ENCODE results near the gene RPS26.
"Not testable (repeated sequence)": the region's sequence is repeated elsewhere in the genome, so short reads cannot be mapped to it uniquely, and the experiment has no call there.

RPS26 gene

DNA sequence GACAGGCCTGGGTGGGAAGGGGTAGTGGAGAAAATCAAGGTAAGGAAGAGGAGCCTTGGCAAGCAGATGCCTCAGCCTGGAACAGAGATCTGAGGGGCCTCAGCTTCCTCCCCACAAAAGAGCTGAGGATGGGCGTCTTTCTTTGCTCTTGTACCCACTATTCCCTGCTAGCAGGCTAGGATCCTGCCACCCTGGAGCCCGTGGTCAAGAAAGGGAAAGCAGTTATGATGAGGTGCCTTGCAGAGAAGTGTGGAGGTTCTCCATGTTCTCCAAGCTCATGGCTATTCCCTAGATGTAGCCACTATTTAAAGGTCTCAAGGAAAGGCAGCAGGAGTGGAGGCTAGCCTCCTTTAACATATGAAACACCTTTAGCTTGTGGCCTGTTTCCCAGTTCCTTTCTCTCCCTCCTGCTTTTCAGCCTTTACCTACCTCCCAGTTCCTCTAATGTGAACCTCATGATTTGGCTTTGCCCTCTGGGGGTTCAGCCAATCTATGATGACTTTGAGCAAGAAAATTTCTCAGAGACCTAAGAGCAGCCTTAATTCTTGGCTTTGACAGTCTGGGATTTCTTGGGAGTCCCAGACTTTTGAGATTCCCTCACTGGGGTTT, 19.7 kb upstream of the RPS26 start:
- no peak for DNase-seq

- no peak for DNase-seq
Measured at GRCh38 chr12:56028511-56029165, 13.1 kb upstream of the RPS26 start.

DNA sequence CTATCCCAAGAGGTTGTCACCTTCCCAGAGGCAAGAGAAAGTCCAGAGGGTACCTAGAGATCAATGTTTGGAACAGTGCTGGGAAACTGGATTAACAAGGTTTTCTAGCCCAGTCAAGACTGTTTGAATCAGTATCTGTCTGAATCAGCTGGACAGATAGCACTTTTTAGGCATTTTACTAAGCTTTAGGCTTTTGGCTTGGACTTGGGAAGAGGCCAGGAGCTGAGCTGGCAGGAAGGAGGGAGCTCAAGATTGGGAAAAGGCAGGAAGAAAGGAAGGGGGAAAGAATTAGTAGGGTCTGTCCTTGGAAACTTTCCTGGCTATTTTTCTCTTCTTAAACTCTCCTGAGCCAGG, 12.6 kb upstream of the RPS26 start:
- no peak for DNase-seq

DNA sequence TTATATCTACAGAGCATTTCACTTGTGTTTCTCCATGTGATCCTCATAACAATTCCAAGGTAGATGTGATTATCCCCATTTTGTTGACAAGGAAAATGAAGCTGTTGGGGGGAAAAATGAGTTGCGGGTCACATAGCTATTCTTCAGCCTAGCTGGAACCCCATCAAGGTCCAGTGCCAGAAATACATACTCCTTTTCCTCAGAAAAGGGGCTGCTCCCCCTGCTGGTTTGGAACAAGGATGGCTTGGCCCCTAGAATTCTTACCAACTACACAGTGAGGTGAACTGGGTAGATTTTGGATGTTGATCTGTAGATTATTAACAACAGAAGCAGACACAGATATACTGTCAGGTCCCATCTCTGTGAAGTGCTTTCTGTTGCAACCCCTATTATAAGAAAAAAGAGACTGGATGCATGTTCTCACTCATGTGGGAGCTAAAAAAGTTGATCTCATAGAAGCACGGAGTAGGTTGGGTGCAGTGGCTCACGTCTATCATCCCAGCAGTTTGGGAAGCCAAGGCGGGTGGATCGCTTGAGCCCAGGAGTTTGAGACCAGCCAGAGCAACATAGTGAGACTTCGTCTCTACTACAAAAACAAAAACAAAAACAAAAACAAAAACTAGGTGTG, 11.9 kb upstream of the RPS26 start:
- peak in 1 of 2 experiments; percentile 30 for DNase-seq

DNA sequence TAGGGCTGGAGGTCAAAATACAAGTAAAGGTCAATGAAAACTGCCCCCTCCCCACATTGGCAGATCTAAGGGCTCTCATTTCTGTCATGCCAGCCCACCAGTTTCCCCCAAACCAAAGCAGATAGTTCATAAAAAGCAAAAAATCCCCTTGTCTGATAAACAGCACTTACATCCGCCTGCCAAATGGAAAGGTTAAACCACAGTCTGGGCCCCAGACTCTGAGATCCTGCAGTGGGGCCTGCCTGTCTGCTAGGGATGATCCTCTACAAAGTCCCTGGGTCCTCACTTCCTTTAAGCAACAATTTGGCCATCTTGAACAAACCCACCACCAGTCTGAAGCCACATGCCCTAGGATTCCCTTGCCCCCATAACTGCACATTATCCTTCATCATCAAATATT, 9.7 kb upstream of the RPS26 start:
- DNase-seq = no peak

GRCh38 chr12:56034586-56035332, 7.0 kb upstream of the RPS26 start:
- DNase-seq = no peak

- no peak for DNase-seq
Measured at GRCh38 chr12:56037161-56037560, 4.6 kb upstream of the RPS26 start.

DNA sequence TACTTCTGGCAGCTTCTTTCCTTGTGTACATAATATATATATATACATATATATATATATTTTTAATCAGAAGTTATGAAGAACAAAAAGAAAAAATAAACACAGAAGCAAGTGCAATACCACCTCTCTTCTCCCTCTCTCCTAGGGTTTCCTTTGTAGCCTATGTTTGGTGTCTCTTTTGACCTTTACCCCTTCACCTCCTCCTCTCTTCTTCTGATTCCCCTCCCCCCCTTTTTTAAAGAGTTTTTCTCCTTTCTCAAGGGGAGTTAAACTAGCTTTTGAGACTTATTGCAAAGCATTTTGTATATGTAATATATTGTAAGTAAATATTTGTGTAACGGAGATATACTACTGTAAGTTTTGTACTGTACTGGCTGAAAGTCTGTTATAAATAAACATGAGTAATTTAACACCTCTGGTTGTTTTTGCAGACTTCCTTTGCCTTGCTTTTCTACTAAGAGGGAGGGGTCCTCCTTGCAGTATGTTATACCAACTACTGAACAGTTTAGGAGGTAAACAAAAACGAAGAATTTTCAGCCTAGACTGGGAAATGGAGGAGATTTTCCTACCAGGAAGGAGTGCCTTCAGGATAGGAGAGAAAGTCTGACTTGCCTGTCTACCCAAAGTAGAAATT, 3.6 kb upstream of the RPS26 start:
- no peak for DNase-seq

DNA sequence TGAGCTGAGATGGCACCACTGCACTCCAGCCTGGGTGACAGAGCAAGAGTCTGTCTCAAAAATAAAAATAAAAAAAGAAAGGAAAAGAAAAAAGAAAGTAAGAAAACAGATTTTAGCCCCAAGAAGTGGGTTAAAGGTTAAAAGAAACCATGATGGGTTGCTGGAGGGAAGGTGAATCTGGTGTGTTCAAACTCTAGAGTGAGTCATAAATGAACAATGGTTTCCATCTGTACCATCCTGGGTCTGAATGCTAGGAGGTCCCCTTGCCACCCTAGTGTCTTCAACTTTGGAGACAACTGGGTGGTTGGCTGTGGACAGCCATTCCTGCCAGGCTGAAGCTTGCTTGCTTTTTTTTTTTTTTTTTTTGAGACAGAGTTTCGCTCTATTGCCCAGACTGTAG, 1.6 kb upstream of the RPS26 start:
- DNase-seq = no peak

GRCh38 chr12:56040963-56041551, 661 bp upstream of the RPS26 start:
- DNase-seq = no peak

DNA sequence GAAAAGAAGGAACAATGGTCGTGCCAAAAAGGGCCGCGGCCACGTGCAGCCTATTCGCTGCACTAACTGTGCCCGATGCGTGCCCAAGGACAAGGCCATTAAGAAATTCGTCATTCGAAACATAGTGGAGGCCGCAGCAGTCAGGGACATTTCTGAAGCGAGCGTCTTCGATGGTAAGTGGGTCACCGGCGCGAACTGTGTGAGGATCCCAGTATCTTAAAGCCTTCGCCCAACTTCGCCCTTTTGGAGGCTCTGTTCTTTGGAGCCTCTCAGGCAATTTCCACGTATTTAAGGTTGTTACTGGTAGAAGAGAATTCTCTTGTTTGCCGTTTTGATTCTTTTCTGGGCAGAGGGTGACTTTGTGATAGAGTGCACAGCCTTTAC, 704 bp downstream of the RPS26 start:
- not testable (repeated sequence) for DNase-seq

GRCh38 chr12:56042843-56043242, 1.1 kb downstream of the RPS26 start:
- DNase-seq = no peak

DNA sequence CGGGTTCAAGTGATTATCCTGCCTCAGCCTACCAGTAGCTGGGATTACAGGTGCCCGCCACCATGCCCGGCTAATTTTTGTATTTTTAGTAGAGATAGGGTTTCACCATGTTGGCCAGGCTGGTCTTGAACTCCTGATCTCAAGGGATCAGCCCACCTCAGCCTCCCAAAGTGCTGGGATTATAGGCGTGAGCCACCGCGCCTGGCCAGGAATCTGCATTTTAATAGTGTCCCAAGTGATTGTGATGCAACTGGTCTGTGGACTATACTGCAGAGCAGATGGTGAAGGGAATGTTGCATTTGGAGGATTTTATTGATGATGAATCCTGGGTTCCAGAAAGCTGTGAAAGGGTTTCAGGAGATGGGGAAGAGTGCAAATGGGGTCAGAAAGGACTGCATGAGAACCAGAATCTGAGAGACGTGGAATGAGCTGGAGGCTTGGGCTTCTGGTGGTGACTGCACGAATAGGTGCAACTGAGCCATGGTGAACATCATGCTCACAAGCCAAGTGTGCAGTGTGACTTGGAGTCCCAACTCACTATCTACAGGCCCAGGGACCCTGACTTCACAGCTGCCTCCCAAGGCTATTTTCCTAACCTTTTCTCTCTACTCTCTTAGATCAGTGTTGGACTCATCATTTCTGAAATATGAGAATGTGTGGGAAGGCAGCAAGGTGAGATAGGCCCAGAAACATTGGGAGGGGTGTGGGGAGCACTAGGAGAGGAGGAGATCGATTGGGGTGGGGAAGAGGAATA, 4.5 kb downstream of the RPS26 start:
- DNase-seq = no peak

- no peak for DNase-seq
Measured at GRCh38 chr12:56053407-56053893, 11.7 kb downstream of the RPS26 start.

- not testable (repeated sequence) for DNase-seq
Measured at GRCh38 chr12:56059964-56060363, 18.2 kb downstream of the RPS26 start.

DNA sequence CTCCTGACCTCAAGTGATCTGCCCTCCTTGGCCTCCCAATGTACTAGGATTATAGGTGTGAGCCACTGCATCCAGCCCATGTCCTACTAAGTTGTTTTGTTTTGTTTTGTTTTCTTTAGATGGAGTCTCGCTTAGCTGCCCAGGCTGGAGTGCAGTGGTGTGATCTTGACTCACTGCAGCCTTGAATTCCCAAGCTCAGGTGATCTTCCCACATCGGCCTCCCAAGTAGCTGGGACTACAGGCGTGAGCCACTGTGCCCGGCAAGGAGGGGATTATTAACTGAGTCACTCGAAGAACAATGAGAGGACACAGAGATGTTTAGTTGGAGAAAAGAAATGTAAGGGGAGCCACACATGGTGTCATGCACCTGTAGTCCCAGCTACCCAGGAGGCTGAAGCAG, 20.3 kb downstream of the RPS26 start:
- no peak for DNase-seq

GRCh38 chr12:56062996-56063395, 21.3 kb downstream of the RPS26 start:
- DNase-seq = no peak

DNA sequence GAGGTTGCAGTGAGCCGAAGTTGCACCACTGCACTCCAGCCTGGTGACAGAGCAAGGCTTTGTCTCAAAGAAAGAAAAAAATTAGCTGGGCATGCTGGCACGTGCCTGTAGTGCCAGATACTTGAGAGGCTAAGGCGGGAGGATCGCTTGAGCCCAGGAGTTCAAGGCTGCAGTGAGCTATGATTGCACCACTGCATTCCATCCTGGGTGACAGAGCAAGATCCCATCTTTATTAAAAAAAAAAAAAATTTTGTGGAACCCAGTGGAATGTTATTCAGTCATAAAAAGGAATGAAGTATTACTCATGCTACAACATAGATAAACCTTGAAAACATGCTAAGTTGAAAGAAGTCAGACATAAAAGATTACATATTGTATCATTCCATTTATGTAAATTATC, 29.9 kb downstream of the RPS26 start:
- no peak for DNase-seq

- DNase-seq = no peak
Measured at GRCh38 chr12:56074396-56074795, 32.7 kb downstream of the RPS26 start.

DNA sequence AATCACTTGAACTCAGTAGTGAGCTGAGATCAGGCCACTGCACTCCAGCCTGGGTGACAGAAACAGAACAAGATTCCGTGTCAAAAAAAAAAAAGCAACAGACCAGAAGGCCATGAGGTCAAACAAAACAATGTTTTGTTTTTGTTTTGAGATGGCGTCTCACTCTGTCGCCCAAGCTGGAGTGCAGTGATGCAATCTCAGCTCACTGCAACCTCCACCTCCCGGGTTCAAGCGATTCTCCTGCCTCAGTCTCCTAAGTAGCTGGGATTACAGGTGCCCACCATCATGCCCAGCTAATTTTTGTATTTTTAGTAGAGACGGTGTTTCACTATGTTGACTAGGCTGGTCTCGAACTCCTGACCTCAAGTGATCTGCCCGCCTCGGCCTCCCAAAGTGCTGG, 36.2 kb downstream of the RPS26 start:
- not testable (repeated sequence) for DNase-seq

DNA sequence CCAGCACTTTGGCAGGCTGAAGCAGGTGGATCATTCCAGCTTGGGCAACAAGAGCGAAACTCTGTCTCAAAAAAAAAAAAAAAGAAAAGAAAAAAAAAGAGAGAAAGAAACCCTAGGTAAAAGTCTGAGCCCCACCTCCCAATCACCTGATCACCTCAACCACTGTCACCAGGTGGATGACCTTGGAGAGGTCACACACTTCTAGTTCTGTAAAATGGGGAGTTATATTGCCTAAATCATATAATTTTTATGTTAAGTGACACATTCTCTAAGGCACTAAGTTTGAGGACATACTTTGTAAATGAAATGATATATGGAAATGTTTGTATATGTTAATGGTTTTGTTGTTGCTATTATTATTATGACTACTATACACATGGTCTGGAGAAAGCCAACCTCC, 36.7 kb downstream of the RPS26 start:
- DNase-seq = no peak

Data from NCI-H1930 (cell line).